Measurements from ENCODE around the gene RNF208. TPM values are rescaled to one million over a fixed set of nuclear protein-coding genes. Genes with fewer than 3 reads are reported as not detected.
A peak's percentile ranks its signal among the peaks of the same experiment; 100 is the strongest.

The RNF208 gene
- polyA plus RNA-seq, 3 donors from 2014 or later: not detected

DNA sequence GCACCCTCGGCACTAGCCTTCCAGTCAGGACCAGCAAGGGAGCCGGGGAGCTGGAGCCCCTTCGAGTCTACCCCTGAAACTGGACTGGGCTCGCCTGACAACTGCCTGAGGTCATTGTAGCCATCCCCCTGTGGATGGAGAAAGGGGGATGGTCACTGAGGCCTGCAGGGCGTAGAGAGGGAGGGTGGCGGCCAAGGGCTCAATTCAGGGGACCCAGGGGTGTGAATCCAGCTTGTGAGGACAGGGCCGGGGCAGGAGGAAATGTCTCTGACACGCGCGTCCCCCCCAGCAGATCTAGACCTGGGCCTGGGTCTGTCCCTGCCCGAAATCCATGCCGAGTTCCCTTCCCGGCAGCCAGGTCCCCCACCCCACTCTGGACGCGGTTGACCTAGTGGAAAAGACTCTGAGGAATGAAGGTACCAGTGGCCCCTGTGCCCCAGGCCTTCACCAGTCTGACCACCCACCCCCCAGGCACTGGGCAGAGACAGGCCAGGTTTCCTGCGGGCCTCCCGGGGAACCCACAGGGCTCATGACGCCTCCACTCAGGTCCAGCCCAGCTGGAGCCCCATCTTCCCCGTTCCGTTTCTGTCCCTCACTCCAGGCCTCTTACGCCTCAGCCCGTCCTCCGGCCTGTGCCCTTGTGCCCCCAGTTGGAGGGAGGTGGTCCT lies 9.5 kb upstream of the RNF208 start:
- H3K4me3 Mint-ChIP-seq: no peak overlapping the region
- no peak overlapping the region for H3K27ac Mint-ChIP-seq
- H3K4me1 Mint-ChIP-seq: peaks cover 0 to 1% of the 10 kb centered on the region in 2 donors

GRCh38 chr9:137230705-137231371 lies 8.8 kb upstream of the RNF208 start, which contains the start of gene SLC34A3:
SLC34A3 (plus strand) TSS chr9:137230901; CDS start chr9:137231703, 802 bp downstream.
- Mint-ChIP-seq H3K9me3 (no peaks in the 10 kb centered on the region), H3K4me3 (no peak within 1 kb of the TSS), H3K36me3 (no peaks in the 10 kb centered on the region), H3K4me1 (no peaks in the 10 kb centered on the region), H3K27me3 (ENCODE audit: low read depth in 3 of 3) (peaks cover 0 to 9% (median 2%) of the 10 kb centered on the region in 3 donors), H3K27ac (no peak within 1 kb of the TSS)
- no peak for DNase-seq

More for the DNA sequence above, 9.5 kb upstream of the RNF208 start:
- Mint-ChIP-seq H3K9me3 (no peaks in the 10 kb centered on the region), H3K27me3 (ENCODE audit: low read depth in 3 of 3) (peaks cover 0 to 6% (median 2%) of the 10 kb centered on the region in 3 donors), H3K36me3 (no peaks in the 10 kb centered on the region)
- no peak for DNase-seq

DNA sequence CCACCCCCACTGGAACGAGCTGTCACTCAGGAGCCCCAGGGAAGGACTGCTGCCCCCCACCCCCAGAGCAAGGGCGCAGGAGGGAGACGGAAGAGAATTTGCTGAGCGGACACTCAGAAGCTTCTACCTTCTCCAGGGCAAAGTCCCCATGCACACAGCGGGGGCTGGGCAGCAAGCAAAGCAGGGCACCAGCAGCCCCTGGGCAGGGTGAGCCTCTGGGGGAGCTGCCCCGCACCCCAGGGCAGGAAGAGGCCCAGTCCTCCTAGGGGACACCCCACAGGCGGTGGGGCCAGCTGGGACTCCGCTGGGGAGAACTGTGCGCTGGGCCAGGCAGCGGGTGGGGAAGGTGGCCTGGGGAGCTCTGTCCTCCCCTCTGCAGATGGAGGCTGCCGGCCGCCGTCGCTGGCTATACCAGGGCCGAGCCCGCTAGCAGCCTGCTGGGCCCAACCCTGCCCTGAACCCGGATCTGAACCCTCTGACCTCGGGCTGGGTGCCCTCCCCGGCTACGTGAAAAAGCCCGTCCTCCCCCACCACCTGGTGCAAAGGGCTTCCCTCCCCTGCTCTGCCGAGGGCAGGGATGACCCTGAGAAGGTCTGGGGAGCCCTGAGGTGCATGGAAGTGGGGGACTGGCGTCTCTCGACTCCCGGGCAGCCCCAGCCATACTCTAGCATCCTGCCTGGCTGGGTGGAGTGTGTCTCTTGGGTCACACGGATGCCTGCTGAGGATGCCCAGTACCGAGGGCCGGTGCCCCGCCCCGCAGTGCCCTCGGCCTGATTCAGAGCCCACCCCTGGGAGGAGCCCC lies 8.1 kb upstream of the RNF208 start:
- H3K4me3 Mint-ChIP-seq: no peak overlapping the region
- DNase-seq: no peak
- no peaks in the 10 kb centered on the region for H3K9me3 Mint-ChIP-seq
- H3K36me3 Mint-ChIP-seq: no peaks in the 10 kb centered on the region
- no peak overlapping the region for H3K27ac Mint-ChIP-seq
- H3K27me3 Mint-ChIP-seq (ENCODE audit: low read depth in 3 of 3): peaks cover 0 to 9% (median 2%) of the 10 kb centered on the region in 3 donors
- H3K4me1 Mint-ChIP-seq: no peaks in the 10 kb centered on the region

DNA sequence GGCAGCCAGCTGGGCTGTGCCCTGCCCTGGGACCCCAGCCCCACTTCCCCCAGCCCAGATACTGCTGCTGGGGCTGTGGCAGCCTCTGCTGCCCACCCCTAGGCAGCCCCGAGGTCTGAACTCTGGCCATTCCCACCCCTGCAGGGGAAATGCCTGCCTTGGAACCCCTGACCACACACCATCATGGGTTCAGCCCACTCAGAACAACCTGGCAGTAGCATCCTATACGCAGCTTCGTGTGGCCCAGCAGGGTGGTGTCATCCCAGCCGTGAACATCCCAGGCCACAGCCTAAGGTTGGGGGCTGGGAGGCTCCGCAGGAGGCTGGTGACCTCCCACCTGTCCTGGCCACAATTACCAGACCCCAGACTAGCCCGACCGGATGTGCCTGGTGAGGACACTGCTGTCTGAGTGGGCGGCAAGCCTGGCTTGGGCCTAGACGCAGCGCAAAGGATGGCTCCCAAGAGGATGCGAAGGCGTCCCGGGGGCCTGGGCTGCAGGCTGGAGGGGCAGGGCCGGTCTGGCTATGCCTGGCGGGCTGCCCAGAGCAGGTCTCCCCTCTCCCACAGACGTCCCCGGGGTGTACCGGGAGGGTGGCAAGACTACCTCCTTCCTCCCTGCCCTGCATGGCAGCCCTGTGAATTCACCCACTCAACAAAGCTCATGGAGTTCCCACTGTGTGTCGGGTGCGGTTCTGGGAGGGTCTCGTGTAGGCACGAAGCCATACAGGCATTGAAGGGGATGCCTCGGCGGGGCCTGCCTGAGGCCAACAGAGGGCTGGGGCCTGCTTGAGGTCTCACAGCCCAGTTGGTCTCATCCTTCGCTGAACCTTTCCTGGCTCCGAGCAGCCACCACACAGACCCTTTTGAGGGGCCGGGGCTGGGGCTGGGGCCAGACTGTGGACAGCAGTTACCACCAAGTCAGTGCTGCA lies 7.2 kb upstream of the RNF208 start:
- no peak overlapping the region for H3K4me3 Mint-ChIP-seq
- no peaks in the 10 kb centered on the region for H3K36me3 Mint-ChIP-seq

GRCh38 chr9:137228506-137228967 lies 6.5 kb upstream of the RNF208 start:
- peaks cover 0 to 10% (median 2%) of the 10 kb centered on the region in 3 donors for H3K27me3 Mint-ChIP-seq (ENCODE audit: low read depth in 3 of 3)

More for the DNA sequence above, 7.2 kb upstream of the RNF208 start:
- Mint-ChIP-seq H3K27me3 (ENCODE audit: low read depth in 3 of 3) (peaks cover 0 to 9% (median 2%) of the 10 kb centered on the region in 3 donors), H3K4me1 (no peaks in the 10 kb centered on the region), H3K9me3 (no peaks in the 10 kb centered on the region), H3K27ac (no peak overlapping the region)
- DNase-seq: no peak

DNA sequence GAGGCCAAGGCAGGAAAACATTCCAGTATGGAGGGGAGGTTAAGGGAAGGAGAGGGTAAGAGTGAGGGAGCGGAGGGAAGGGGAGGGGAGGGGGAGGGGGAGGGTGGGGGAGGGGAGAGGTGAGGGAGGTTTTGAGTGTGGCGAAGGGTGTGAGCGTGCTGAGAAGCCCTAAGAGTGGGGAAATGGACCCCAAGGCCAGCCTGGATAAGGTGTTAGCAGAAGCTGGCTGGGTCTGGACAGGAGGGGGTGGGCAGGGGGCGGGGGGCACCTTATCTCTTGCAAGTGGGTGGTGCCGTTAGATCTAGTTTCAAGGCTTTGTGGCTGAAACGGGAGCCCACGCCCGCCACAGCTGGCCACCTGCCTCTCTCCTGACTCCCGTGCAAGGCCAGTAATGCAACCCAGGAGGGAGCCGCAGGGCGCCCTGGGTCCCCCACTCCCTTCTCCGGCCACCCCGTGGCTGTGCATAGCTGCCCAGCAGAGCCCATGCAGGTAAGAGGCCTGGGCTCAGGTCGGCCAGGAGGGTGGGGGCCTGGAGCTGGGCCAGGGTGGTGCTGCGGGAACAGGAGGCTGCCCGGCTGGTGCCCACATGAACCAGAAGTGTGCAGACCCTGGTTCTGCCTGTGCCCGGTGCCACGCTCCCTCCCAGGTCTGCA lies 5.9 kb upstream of the RNF208 start:
- Mint-ChIP-seq H3K4me3 (no peak overlapping the region), H3K27ac (no peak overlapping the region)
- DNase-seq: no peak

More at GRCh38 chr9:137228506-137228967, 6.5 kb upstream of the RNF208 start:
- H3K4me3 Mint-ChIP-seq: no peak overlapping the region
- no peaks in the 10 kb centered on the region for H3K4me1 Mint-ChIP-seq
- DNase-seq: no peak
- no peaks in the 10 kb centered on the region for H3K36me3 Mint-ChIP-seq
- no peaks in the 10 kb centered on the region for H3K9me3 Mint-ChIP-seq
- H3K27ac Mint-ChIP-seq: no peak overlapping the region

GRCh38 chr9:137227054-137227852 lies 5.2 kb upstream of the RNF208 start, which contains the start of gene RNF224:
RNF224 (plus strand) TSS chr9:137227502; CDS start chr9:137228336, 834 bp downstream.
- Mint-ChIP-seq H3K4me1 (peaks cover 0 to 2% of the 10 kb centered on the region in 2 donors), H3K27ac (no peak within 1 kb of the TSS), H3K36me3 (no peaks in the 10 kb centered on the region), H3K9me3 (no peaks in the 10 kb centered on the region), H3K4me3 (no peak within 1 kb of the TSS), H3K27me3 (ENCODE audit: low read depth in 3 of 3) (peaks cover 0 to 13% (median 7%) of the 10 kb centered on the region in 3 donors)
- peak; percentile 66 to 72 (median 71) for DNase-seq

More for the DNA sequence above, 5.9 kb upstream of the RNF208 start:
- no peaks in the 10 kb centered on the region for H3K9me3 Mint-ChIP-seq
- H3K4me1 Mint-ChIP-seq: peaks cover 0 to under 1% of the 10 kb centered on the region in 2 donors
- H3K36me3 Mint-ChIP-seq: no peaks in the 10 kb centered on the region
- H3K27me3 Mint-ChIP-seq (ENCODE audit: low read depth in 3 of 3): peaks cover 0 to 13% (median 5%) of the 10 kb centered on the region in 3 donors

DNA sequence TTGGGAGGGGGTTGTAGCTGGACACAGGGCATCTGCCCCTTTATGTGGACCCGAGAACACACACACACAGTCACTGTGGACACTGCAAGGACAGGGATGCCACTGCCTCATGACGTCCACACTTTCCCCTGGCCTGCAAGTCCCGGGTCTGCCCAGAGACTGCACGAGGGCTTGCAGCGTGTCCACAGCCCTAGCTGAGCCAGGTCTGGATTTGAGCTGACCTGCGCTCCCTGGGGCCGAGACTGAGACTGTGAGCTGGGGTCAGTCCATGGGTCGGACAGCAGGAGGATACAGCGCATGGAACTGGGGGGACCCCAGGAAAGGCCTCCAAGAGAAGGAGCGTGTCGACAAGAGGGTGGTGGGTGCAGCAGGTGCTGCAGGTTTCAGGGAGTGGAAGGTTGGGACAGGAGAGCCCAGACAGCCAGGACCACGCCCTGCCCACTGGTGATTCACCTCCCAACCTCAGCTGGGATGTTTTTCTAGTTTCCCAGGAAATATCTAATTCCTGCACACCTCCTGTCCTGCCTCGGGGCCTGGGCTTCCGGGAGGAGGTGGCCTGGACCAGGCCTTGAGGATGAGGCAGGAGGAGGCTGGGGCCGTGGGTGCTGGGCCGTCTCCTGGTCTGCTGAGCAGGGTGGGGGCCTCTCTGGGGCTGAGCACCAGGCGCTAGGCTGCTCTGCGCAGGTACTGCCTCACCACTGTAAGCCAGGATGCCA lies 4.5 kb upstream of the RNF208 start:
- no peak overlapping the region for H3K4me3 Mint-ChIP-seq
- no peaks in the 10 kb centered on the region for H3K36me3 Mint-ChIP-seq
- H3K27me3 Mint-ChIP-seq (ENCODE audit: low read depth in 3 of 3): peaks cover 0 to 13% (median 5%) of the 10 kb centered on the region in 3 donors
- peaks cover 0 to 2% of the 10 kb centered on the region in 2 donors for H3K4me1 Mint-ChIP-seq
- no peak for DNase-seq
- H3K9me3 Mint-ChIP-seq: no peaks in the 10 kb centered on the region
- no peak overlapping the region for H3K27ac Mint-ChIP-seq

DNA sequence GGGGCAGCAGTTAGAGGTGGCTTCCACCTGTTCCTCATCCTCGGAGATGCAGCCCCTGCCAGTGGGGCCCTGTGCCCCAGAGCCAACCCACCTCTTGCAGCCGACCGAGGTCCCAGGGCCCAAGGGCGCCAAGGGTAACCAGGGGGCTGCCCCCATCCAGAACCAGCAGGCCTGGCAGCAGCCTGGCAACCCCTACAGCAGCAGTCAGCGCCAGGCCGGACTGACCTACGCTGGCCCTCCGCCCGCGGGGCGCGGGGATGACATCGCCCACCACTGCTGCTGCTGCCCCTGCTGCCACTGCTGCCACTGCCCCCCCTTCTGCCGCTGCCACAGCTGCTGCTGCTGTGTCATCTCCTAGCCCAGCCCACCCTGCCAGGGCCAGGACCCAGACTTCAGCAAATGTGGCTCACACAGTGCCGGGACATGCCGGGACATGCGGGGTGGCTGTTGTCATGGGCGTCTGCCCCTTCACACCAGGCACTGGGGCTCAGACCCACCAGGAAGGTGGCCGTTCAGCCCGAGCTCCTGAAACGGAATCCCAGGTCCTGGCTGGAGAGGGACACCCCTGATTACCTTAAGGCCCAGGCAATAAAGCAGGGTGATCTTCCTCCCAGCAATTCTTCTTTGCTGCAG lies 3.8 kb upstream of the RNF208 start:
- Mint-ChIP-seq H3K9me3 (no peaks in the 10 kb centered on the region), H3K4me1 (peaks cover 0 to 2% of the 10 kb centered on the region in 2 donors), H3K27me3 (ENCODE audit: low read depth in 3 of 3) (peaks cover 0 to 13% (median 5%) of the 10 kb centered on the region in 3 donors), H3K36me3 (no peaks in the 10 kb centered on the region), H3K27ac (no peak overlapping the region), H3K4me3 (peak overlapping the region in 1 of 5 donors; percentile 55)
- DNase-seq: no peak

DNA sequence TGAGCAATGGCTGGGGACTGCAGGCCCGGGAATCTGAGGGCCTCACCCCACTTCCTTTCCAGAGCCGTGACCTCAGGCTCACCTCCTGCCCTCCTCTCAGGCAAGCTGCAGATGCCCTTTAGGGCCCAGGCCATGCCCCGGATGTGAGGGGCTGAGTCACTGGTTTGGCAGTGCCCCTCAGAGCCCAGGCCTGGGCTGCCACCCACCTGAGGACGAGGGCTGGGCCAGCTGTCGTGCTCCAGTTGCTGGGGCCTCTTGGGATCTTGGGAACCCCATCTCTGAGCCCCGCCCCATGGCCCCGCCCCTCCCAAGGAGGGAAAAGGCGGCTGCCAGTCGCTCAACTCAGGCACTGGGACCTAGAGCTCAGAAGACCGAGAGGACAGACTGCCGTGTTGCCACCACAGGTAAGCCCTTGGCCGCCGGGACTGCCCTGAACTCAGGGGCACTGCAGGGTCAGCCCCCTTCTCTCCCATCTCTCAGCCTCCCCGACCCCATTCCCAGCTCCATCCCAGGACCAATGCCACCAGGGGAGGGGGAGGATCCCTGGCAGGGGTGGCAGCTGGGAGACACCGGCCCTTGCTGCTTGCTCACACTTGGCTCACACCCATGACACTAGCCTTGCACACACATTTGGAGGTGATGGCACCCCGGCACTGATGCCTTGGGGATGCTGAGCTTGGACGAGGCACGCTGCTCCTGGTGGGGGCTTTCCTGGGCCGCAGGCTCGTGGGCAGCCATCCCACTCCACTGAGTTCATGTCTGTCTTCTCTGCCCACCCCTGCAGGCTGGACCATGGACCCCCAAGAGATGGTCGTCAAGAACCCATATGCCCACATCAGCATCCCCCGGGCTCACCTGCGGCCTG lies 3.0 kb upstream of the RNF208 start, which contains the start of gene CYSRT1:
Gene CYSRT1 (plus strand): TSS at position 345 of the 865 bp plus-strand sequence. CDS start 448 bp downstream, at position 793.
- peak within 1 kb of the TSS; percentile 63 to 83 (median 77) for H3K4me3 Mint-ChIP-seq
- H3K27me3 Mint-ChIP-seq (ENCODE audit: low read depth in 3 of 3): peaks cover 0 to 13% (median 6%) of the 10 kb centered on the region in 3 donors
- H3K4me1 Mint-ChIP-seq: peaks cover 0 to 2% of the 10 kb centered on the region in 2 donors
- no peaks in the 10 kb centered on the region for H3K9me3 Mint-ChIP-seq
- H3K36me3 Mint-ChIP-seq: no peaks in the 10 kb centered on the region
- no peak for DNase-seq
- peak within 1 kb of the TSS in 4 of 6 donors; percentile 35 to 81 (median 70) for H3K27ac Mint-ChIP-seq
